Activated T-cell treated with anti-CD3 and anti-CD28 coated beads, Interleukin-2, amount 50 U/mL, for 4 hours (primary cell): ENCODE data around the gene CLEC4F. TPM values are rescaled to one million over a fixed set of nuclear protein-coding genes. Genes with fewer than 3 reads are reported as not detected.

Experiments
- ATAC-seq, 2 donors: fragments of 200-7000 bp; cut with Tn5 transposase; one replicate each; pipeline ENCODE4 v1.10.0; 2021
- DNase-seq: peaks from one replicate; pipeline ENCODE4 v3.0.0-alpha.2; 2020
- H3K27me3 Mint-ChIP-seq: one replicate; pipeline ENCODE4 v1.8.0; 2021; ENCODE audit warnings: low read depth, mixed read lengths
- H3K36me3 Mint-ChIP-seq: one replicate; pipeline ENCODE4 v1.8.0; 2022; ENCODE audit warnings: mixed read lengths; ENCODE audit not compliant: insufficient read depth
- H3K4me1 Mint-ChIP-seq: one replicate; pipeline ENCODE4 v1.8.0; 2021; ENCODE audit warnings: low read depth, mixed read lengths
- H3K4me3 Mint-ChIP-seq: one replicate; pipeline ENCODE4 v1.8.0; 2021; ENCODE audit warnings: mild to moderate bottlenecking, moderate library complexity, mixed read lengths
- H3K9me3 Mint-ChIP-seq: one replicate; pipeline ENCODE4 v1.8.0; 2021; ENCODE audit warnings: mixed read lengths
- total RNA-seq, 3 donors: library from RNA; stranded (reverse); gene quantifications; one replicate each; pipeline ENCODE4 v1.2.1, GENCODE V29; 2021

Gene CLEC4F
- total RNA-seq, 3 donors from 2014 or later = not detected

- Mint-ChIP-seq H3K9me3 (no peaks in the 10 kb centered on the region), H3K4me3 (no peak overlapping the region), H3K27me3 (peaks cover 28% of the 10 kb centered on the region), H3K36me3 (no peaks in the 10 kb centered on the region), H3K4me1 (peaks cover 5% of the 10 kb centered on the region)
- DNase-seq (no peak), ATAC-seq (no peak)
Measured at GRCh38 chr2:70784320-70784719, 36.1 kb downstream of the CLEC4F start.

GRCh38 chr2:70779911-70780545 is 40.4 kb downstream of the CLEC4F start:
- Mint-ChIP-seq H3K4me1 (no peaks in the 10 kb centered on the region), H3K4me3 (no peak overlapping the region), H3K27me3 (peaks cover 19% of the 10 kb centered on the region), H3K36me3 (no peaks in the 10 kb centered on the region), H3K9me3 (no peaks in the 10 kb centered on the region)
- DNase-seq (no peak), ATAC-seq (no peak)

GRCh38 chr2:70779491-70779890 is 40.9 kb downstream of the CLEC4F start:
- no peaks in the 10 kb centered on the region for H3K36me3 Mint-ChIP-seq
- DNase-seq (no peak), ATAC-seq (no peak)
- H3K9me3 Mint-ChIP-seq = no peaks in the 10 kb centered on the region
- peaks cover 19% of the 10 kb centered on the region for H3K27me3 Mint-ChIP-seq
- H3K4me1 Mint-ChIP-seq = no peaks in the 10 kb centered on the region
- no peak overlapping the region for H3K4me3 Mint-ChIP-seq

DNA sequence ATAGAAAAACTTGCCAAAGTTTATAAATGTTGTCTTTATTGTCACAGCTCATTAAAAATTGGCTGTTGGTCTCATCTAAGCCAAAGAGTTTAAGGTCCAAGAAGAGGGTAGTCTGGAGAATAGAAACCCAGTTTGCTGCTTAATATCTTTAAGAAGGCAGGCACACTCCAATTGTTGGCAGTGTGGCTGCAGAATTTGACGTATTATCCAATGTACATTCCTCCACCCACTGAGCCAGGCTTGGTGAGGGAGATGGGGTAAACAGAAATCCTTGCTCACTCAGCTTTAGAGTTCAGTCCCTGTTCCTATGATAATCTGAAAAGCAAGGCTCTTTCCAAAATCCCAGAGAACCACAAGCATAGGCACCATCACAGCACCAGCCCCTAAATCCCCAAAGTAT is 41.7 kb downstream of the CLEC4F start:
- peaks cover 22% of the 10 kb centered on the region for H3K27me3 Mint-ChIP-seq
- H3K36me3 Mint-ChIP-seq = no peaks in the 10 kb centered on the region
- ATAC-seq (no peak), DNase-seq (no peak)
- H3K4me3 Mint-ChIP-seq = no peak overlapping the region
- H3K4me1 Mint-ChIP-seq = no peaks in the 10 kb centered on the region
- no peaks in the 10 kb centered on the region for H3K9me3 Mint-ChIP-seq

- Mint-ChIP-seq H3K4me3 (no peak overlapping the region), H3K36me3 (peaks cover 2% of the 10 kb centered on the region), H3K9me3 (no peaks in the 10 kb centered on the region), H3K4me1 (no peaks in the 10 kb centered on the region), H3K27me3 (peaks cover 34% of the 10 kb centered on the region)
- no peak for DNase-seq
- ATAC-seq = no peak
Measured at GRCh38 chr2:70777450-70777849, 42.9 kb downstream of the CLEC4F start.

- Mint-ChIP-seq H3K36me3 (peaks cover 2% of the 10 kb centered on the region), H3K9me3 (no peaks in the 10 kb centered on the region), H3K4me1 (no peaks in the 10 kb centered on the region), H3K27me3 (peaks cover 36% of the 10 kb centered on the region), H3K4me3 (no peak overlapping the region)
- ATAC-seq (no peak), DNase-seq (no peak)
Measured at GRCh38 chr2:70776266-70776665, 44.1 kb downstream of the CLEC4F start.

- H3K4me1 Mint-ChIP-seq = no peaks in the 10 kb centered on the region
- H3K4me3 Mint-ChIP-seq = no peak overlapping the region
- ATAC-seq = no peak
- DNase-seq = no peak
- no peaks in the 10 kb centered on the region for H3K9me3 Mint-ChIP-seq
- H3K36me3 Mint-ChIP-seq = peaks cover 2% of the 10 kb centered on the region
- peaks cover 35% of the 10 kb centered on the region for H3K27me3 Mint-ChIP-seq
Measured at GRCh38 chr2:70775141-70775540, 45.3 kb downstream of the CLEC4F start.

DNA sequence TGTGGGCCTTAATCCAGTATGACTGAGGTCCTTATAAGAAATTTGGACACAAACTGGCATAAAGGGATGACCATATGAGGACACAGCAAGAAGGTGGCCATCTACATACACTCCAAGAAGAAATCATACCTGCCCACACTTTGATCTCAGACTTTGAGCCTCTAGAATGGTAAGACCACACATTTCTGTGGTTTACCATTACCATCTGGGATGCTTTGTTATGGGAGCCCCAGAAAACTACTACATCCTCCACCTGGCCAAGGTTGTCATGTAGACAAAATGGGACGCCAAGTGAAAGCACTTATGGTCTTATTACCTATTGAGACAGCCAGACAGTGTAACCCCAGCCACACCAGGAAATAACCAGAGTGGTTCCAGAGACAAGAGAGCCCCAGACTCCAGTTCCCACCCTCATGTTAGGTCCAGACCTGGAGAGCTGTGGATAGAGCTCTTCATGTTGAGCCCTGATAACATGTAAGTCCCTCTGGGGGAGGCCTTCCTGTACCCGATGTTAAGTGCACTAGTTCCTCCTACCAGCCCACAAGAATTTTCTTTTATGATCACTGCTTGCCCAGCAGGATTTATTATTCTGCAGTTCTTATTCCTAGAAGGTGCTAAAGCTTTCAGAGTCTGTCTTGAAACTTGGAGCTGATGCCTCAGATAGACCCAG is 47.8 kb downstream of the CLEC4F start:
- ATAC-seq = no peak
- H3K4me1 Mint-ChIP-seq = peaks cover 7% of the 10 kb centered on the region
- no peaks in the 10 kb centered on the region for H3K9me3 Mint-ChIP-seq
- DNase-seq = no peak
- peaks cover 2% of the 10 kb centered on the region for H3K36me3 Mint-ChIP-seq
- H3K4me3 Mint-ChIP-seq = no peak overlapping the region
- peaks cover 53% of the 10 kb centered on the region for H3K27me3 Mint-ChIP-seq

- peaks cover 2% of the 10 kb centered on the region for H3K36me3 Mint-ChIP-seq
- DNase-seq (no peak), ATAC-seq (no peak)
- H3K4me3 Mint-ChIP-seq = no peak overlapping the region
- H3K9me3 Mint-ChIP-seq = no peaks in the 10 kb centered on the region
- peaks cover 12% of the 10 kb centered on the region for H3K4me1 Mint-ChIP-seq
- peaks cover 55% of the 10 kb centered on the region for H3K27me3 Mint-ChIP-seq
Measured at GRCh38 chr2:70771446-70771845, 49.0 kb downstream of the CLEC4F start.

GRCh38 chr2:70769450-70769849 is 50.9 kb downstream of the CLEC4F start:
- Mint-ChIP-seq H3K9me3 (no peaks in the 10 kb centered on the region), H3K27me3 (peaks cover 61% of the 10 kb centered on the region), H3K4me3 (no peak overlapping the region), H3K4me1 (peaks cover 14% of the 10 kb centered on the region), H3K36me3 (peaks cover 2% of the 10 kb centered on the region)
- ATAC-seq = no peak
- DNase-seq = no peak

DNA sequence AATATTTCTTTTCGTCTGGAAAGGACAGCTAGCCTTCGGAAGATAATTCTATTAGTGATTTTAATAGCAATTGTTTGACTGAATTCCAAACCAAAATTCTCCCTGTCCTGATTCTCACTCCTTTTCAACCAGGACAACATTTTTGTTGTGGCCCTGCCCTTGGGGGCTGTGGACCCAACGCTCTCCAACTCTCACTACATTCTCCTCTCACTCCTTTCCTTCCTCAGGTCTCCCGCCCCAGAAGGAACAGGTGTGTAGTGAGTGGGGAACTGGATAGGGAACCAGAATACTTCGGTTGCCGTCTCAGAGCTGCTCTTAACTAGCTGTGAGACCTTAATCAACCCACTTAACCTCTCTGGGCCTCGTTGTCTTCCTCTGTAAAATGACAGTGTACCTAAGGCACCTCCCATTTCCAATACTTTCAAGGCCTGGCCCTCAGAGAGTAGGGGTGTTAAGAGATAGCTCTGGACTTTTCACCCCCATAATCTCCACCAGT is 51.8 kb downstream of the CLEC4F start:
- Mint-ChIP-seq H3K4me1 (peaks cover 14% of the 10 kb centered on the region), H3K36me3 (peaks cover 2% of the 10 kb centered on the region), H3K27me3 (peaks cover 57% of the 10 kb centered on the region), H3K9me3 (no peaks in the 10 kb centered on the region), H3K4me3 (peak overlapping the region; percentile 60)
- no peak for DNase-seq
- no peak for ATAC-seq

- Mint-ChIP-seq H3K9me3 (no peaks in the 10 kb centered on the region), H3K4me3 (peak within 1 kb of the TSS; percentile 84), H3K36me3 (peaks cover under 1% of the 10 kb centered on the region), H3K27me3 (peaks cover 50% of the 10 kb centered on the region), H3K4me1 (peaks cover 14% of the 10 kb centered on the region)
- DNase-seq (peak; percentile 23), ATAC-seq (peak; percentile 79 to 86)
Measured at GRCh38 chr2:70767699-70768589, 52.5 kb downstream of the CLEC4F start, which contains the start of gene ADD2. Gene ADD2, minus strand, starts transcription at chr2:70768200. Its CDS starts 61,792 bp downstream, at chr2:70706408.

DNA sequence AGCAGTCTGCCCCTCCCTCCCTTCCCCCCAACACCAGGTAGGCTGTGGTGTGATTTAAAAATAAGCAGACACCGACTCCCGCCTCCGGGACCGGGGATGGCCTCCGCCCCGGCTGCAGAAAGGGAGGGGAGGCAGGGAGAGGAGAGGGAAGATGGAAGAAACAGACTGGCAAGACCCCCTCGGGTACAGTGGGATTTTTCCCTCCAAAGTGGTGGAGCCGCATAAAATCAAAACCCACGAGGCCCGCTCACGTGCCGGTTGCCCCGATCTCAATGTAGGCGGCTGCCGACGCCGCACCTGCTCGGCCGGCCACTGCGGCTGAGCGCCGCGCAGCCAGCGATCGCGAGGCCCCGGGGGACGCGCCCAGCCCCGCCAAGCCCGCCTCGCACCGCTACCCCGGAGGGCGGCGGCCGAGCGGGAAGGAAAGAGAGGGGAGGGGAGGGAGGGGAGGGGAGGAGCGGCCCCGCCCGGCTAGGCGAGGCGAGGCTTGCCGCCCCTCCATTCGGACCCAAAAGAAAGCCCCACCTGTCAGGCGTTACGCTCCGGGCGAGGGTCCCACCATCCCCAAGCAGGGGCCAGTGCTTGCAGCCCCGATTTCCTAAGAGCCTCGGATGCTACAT is 53.2 kb downstream of the CLEC4F start:
- peaks cover 14% of the 10 kb centered on the region for H3K4me1 Mint-ChIP-seq
- DNase-seq = no peak
- H3K27me3 Mint-ChIP-seq = peaks cover 45% of the 10 kb centered on the region
- ATAC-seq = peak; percentile 33 to 50
- H3K4me3 Mint-ChIP-seq = peak overlapping the region; percentile 84
- no peaks in the 10 kb centered on the region for H3K36me3 Mint-ChIP-seq
- H3K9me3 Mint-ChIP-seq = no peaks in the 10 kb centered on the region
